CD4-positive, alpha-beta T cell (primary cell): ENCODE measurements around the gene BTBD16. TPM values are rescaled to one million over a fixed set of nuclear protein-coding genes. Genes with fewer than 3 reads are reported as not detected.

Source experiments
- ATAC-seq: fragments of 200-7000 bp; cut with Tn5 transposase; one replicate; pipeline ENCODE4 v1.10.0; 2022; ENCODE audit warnings: mild to moderate bottlenecking; ENCODE audit not compliant: poor library complexity
- CTCF ChIA-PET: fragments of 350-600 bp; sonication (Branson Sonifier 250); formaldehyde crosslinking; loops from one replicate; lab custom pipeline; 2021; ENCODE audit warnings: antibody characterized with exemption, inconsistent platforms; lab: Charles Lee
- POLR2A ChIA-PET: fragments of 350-600 bp; sonication (Branson Sonifier 250); formaldehyde crosslinking; loops from one replicate; lab custom pipeline; 2021; ENCODE audit warnings: antibody characterized with exemption, inconsistent platforms; lab: Charles Lee
- DNase-seq, 14 experiments: peaks; one replicate each; pipeline ENCODE4 v3.0.0-alpha.2; 2013 to 2020; ENCODE audit warnings: mixed read lengths in 2 of 14
- H3K27ac ChIP-seq, 2 donors: one replicate each; pipeline versions ENCODE4 v1.5.1 to v1.7.0; 2013; ENCODE audit warnings: low read length in 2 of 2, low read depth in 1 of 2, mild to moderate bottlenecking in 1 of 2
- H3K27me3 ChIP-seq, 2 experiments: 1 replicate in 1 of 2; 2 replicates in 1 of 2; pipeline versions ENCODE4 v1.6.1 to v1.7.0; 2013; ENCODE audit warnings: low read length in 2 of 2, control low read depth in 1 of 2, mild to moderate bottlenecking in 1 of 2, moderate library complexity in 1 of 2; ENCODE audit not compliant: insufficient read depth in 2 of 2, control insufficient read depth in 1 of 2
- H3K36me3 ChIP-seq: one replicate; pipeline ENCODE4 v1.6.1; 2013; ENCODE audit warnings: low read length, control low read depth; ENCODE audit not compliant: insufficient read depth
- H3K4me1 ChIP-seq: one replicate; pipeline ENCODE4 v1.6.1; 2013; ENCODE audit warnings: low read length, control low read depth; ENCODE audit not compliant: insufficient read depth
- H3K4me3 ChIP-seq: one replicate; pipeline ENCODE4 v1.5.1; 2013; ENCODE audit warnings: mild to moderate bottlenecking, low read length, moderate library complexity
- H3K9me3 ChIP-seq, 2 experiments: 1 replicate in 1 of 2; 2 replicates in 1 of 2; pipeline versions ENCODE4 v1.6.1 to v1.7.0; 2013; ENCODE audit warnings: low read length in 2 of 2, mild to moderate bottlenecking in 2 of 2, control low read depth in 1 of 2, moderate library complexity in 1 of 2; ENCODE audit not compliant: control insufficient read depth in 1 of 2, insufficient read depth in 1 of 2
- H3K27ac Mint-ChIP-seq: one replicate; pipeline ENCODE4 v1.8.0; 2020; ENCODE audit warnings: mixed read lengths
- H3K27me3 Mint-ChIP-seq: one replicate; pipeline ENCODE4 v1.8.0; 2021; ENCODE audit warnings: mixed read lengths
- H3K36me3 Mint-ChIP-seq: one replicate; pipeline ENCODE4 v1.8.0; 2021; ENCODE audit warnings: low read depth, mixed read lengths
- H3K4me1 Mint-ChIP-seq: one replicate; pipeline ENCODE4 v1.8.0; 2021; ENCODE audit warnings: low read depth, mixed read lengths
- H3K4me3 Mint-ChIP-seq: one replicate; pipeline ENCODE4 v1.8.0; 2020; ENCODE audit warnings: mild to moderate bottlenecking, mixed read lengths
- H3K9me3 Mint-ChIP-seq: one replicate; pipeline ENCODE4 v1.8.0; 2020; ENCODE audit warnings: mixed read lengths
- intact Hi-C, 2 experiments: fragments of 100-400 bp; cut with DNase I in 1 of 2; cut with micrococcal nuclease in 1 of 2; formaldehyde crosslinking; loops; one replicate each; pipeline versions ENCODE4 v1.15.1 to v1.9.0; 2023 to 2025; cut with DNase I, micrococcal nuclease
- total RNA-seq, 174 experiments: library from RNA in 2 of 174; stranded (reverse) in 2 of 174; gene quantifications; one replicate each; pipeline ENCODE4 v1.2.3 and lab custom pipeline; 2021 to 2026
- TF ChIP-seq, protein P1 (sequence below): fragments of 200-600 bp; IDR thresholded peaks from one replicate; pipeline ENCODE4 v1.8.0; 2022; ENCODE audit warnings: antibody characterized with exemption, mild to moderate bottlenecking

BTBD16 gene
- total RNA-seq, 2 experiments from 2014 or later: not detected

DNA sequence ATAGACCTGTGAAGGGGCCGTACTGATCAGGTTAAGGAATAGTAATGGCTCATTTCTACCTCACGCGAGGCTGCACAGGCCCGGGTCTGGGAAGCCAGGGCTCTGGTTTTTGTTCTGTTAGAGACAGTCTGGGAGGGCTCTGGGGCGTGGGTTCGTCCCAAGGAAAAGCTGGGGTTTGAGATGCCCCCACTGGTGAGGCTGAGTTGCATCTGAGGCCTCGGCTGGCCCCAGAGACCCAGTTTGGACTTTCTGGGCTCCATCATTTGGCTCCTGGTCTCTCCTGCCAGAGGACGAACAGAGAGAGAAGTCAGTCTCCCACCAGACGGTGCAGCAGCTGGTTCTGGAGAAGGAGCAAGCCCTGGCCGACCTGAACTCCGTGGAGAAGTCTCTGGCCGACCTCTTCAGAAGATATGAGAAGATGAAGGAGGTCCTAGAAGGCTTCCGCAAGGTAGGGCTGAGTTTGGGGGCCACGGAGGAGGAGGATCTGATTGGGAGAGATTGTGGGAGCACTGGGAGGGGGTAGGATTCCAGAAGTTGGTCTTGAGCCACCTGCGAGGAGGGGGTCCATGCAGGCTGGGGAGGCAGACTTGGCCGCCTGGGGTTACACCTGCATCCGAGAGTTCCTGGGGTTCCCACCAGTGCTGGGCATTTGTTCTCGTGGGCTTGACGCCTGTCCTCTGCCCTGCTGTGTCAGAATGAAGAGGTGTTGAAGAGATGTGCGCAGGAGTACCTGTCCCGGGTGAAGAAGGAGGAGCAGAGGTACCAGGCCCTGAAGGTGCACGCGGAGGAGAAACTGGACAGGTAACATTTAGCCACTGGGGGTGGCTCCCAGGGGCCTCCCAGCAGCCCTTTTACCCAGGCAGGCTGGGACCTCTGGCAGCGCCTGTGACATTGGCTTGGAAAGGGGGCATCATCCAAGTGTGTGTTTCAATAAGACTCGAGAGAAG is 22.5 kb upstream of the BTBD16 start:
- Mint-ChIP-seq H3K4me1 (no peaks in the 10 kb centered on the region), H3K27ac (no peak overlapping the region), H3K4me3 (no peak overlapping the region), H3K27me3 (no peaks in the 10 kb centered on the region), H3K36me3 (no peaks in the 10 kb centered on the region), H3K9me3 (no peaks in the 10 kb centered on the region)
- ChIA-PET CTCF (no interaction called here), POLR2A (no interaction called here)
- Histone ChIP-seq H3K36me3 (no peaks in the 10 kb centered on the region), H3K27me3 (no peaks in the 10 kb centered on the region), H3K9me3 (no peaks in the 10 kb centered on the region), H3K27ac (no peak overlapping the region), H3K4me3 (no peak overlapping the region), H3K4me1 (no peaks in the 10 kb centered on the region)
- ATAC-seq (no peak), DNase-seq (no peak)
- intact Hi-C loops: no loop called here
- TF ChIP-seq, protein P1, sequence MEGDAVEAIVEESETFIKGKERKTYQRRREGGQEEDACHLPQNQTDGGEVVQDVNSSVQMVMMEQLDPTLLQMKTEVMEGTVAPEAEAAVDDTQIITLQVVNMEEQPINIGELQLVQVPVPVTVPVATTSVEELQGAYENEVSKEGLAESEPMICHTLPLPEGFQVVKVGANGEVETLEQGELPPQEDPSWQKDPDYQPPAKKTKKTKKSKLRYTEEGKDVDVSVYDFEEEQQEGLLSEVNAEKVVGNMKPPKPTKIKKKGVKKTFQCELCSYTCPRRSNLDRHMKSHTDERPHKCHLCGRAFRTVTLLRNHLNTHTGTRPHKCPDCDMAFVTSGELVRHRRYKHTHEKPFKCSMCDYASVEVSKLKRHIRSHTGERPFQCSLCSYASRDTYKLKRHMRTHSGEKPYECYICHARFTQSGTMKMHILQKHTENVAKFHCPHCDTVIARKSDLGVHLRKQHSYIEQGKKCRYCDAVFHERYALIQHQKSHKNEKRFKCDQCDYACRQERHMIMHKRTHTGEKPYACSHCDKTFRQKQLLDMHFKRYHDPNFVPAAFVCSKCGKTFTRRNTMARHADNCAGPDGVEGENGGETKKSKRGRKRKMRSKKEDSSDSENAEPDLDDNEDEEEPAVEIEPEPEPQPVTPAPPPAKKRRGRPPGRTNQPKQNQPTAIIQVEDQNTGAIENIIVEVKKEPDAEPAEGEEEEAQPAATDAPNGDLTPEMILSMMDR: no peak

DNA sequence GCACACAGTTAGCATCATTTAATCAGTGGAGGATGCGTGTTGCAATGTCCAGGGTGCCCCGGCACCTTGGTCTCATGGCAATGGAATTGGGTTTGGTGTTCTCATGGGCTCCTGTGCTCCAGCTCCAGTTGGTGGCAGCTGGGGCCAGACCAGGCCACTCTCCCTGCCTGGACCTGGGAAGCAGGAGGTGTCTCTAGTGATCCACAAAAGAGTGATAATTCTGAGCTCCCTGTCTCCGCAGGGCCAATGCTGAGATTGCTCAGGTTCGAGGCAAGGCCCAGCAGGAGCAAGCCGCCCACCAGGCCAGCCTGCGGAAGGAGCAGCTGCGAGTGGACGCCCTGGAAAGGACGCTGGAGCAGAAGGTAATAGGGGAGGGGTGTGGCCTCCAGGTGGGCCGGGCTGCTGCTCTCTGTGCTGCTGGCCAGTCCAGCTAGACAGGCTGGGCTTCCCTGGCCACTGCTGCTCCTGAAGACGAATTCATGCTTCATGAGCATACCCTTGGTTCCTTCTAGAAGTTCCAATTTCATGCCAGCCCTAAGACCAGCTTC is 21.7 kb upstream of the BTBD16 start:
- intact Hi-C loops: no loop called here
- H3K36me3 Mint-ChIP-seq: no peaks in the 10 kb centered on the region
- DNase-seq: no peak
- Histone ChIP-seq H3K27ac (no peak overlapping the region), H3K36me3 (no peaks in the 10 kb centered on the region), H3K9me3 (no peaks in the 10 kb centered on the region), H3K4me3 (no peak overlapping the region), H3K4me1 (no peaks in the 10 kb centered on the region), H3K27me3 (no peaks in the 10 kb centered on the region)
- TF ChIP-seq, protein P1: no peak
- H3K27ac Mint-ChIP-seq: no peak overlapping the region
- ATAC-seq: no peak
- ChIA-PET CTCF (no interaction called here), POLR2A (no interaction called here)
- H3K4me1 Mint-ChIP-seq: no peaks in the 10 kb centered on the region
- H3K4me3 Mint-ChIP-seq: no peak overlapping the region
- H3K9me3 Mint-ChIP-seq: no peaks in the 10 kb centered on the region
- no peaks in the 10 kb centered on the region for H3K27me3 Mint-ChIP-seq

GRCh38 chr10:122249991-122250750 is 20.9 kb upstream of the BTBD16 start:
- intact Hi-C loops: no loop called here
- H3K4me1 Mint-ChIP-seq: no peaks in the 10 kb centered on the region

More at GRCh38 chr10:122249991-122250750, 20.9 kb upstream of the BTBD16 start:
- no peaks in the 10 kb centered on the region for H3K36me3 ChIP-seq
- TF ChIP-seq, protein P1: no peak
- H3K4me3 ChIP-seq: no peak overlapping the region
- Mint-ChIP-seq H3K4me3 (no peak overlapping the region), H3K27me3 (peaks cover 2% of the 10 kb centered on the region), H3K27ac (no peak overlapping the region), H3K36me3 (no peaks in the 10 kb centered on the region), H3K9me3 (no peaks in the 10 kb centered on the region)
- no peak for DNase-seq
- no peaks in the 10 kb centered on the region for H3K9me3 ChIP-seq
- no peaks in the 10 kb centered on the region for H3K4me1 ChIP-seq
- POLR2A ChIA-PET: no interaction called here
- ATAC-seq: no peak
- H3K27me3 ChIP-seq: no peaks in the 10 kb centered on the region
- CTCF ChIA-PET: no interaction called here
- H3K27ac ChIP-seq: no peak overlapping the region
